ENCODE results near the gene CDK14.
A peak's percentile ranks its signal among the peaks of the same experiment; 100 is the strongest.

CDK14 gene

DNA sequence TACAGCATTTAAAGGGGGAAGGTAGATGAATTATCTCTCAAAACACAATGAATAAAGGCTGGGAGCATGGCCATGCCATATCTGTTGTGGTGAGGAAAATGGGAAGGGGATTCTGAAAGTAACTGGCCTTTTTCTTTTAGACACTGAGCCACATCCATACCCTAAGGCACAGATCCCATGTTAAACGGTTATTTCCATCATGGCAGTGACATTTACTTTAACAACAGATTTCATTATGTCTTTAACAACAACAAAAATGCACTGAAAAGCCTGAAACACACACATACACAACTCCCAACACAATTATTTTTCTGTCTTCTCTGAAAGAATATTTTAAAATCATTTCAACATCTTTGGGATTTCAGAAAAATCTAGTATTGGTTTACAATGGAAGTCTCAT is 492.0 kb downstream of the CDK14 start:
- TF ChIP-seq CTCF (IDR thresholded peaks at IDR 0.05; ENCODE audit: insufficient read depth, low read depth, low read length, missing control alignments), result no peak
- DNase-seq (ENCODE audit: low read depth), result no peak
- H3K4me3 ChIP-seq (ENCODE audit: low read depth, low read length), result no peak overlapping the region

GRCh38 chr7:91088691-91089090 is 492.6 kb downstream of the CDK14 start:
- DNase-seq (ENCODE audit: low read depth), result no peak
- H3K4me3 ChIP-seq (ENCODE audit: low read depth, low read length), result no peak overlapping the region
- no peak for TF ChIP-seq CTCF (IDR thresholded peaks at IDR 0.05; ENCODE audit: insufficient read depth, low read depth, low read length, missing control alignments)

GRCh38 chr7:91089382-91089963 is 493.4 kb downstream of the CDK14 start:
- peak; percentile 69 for TF ChIP-seq CTCF (IDR thresholded peaks at IDR 0.05; ENCODE audit: insufficient read depth, low read depth, low read length, missing control alignments)
- peak; percentile 43 for DNase-seq (ENCODE audit: low read depth)
- no peak overlapping the region for H3K4me3 ChIP-seq (ENCODE audit: low read depth, low read length)

DNA sequence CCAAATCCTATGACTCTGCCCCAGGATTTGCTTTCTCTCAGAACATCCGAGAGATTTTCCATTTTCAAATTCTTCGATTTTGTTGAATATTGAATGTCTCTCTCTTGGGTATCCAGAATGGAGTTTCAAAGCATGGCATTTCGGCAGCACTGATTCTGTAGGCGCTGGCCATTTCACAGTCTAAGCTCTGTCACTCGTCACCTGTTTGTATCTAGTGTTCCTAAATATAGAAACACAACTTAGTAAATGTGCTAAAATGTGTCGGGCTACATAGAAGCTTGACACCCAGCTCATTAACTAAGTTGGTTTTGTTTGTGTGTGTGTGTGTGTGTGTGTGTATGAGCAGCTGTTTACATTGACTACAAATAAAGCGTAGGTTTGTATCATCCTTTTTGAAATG is 494.6 kb downstream of the CDK14 start:
- no peak for DNase-seq (ENCODE audit: low read depth)
- H3K4me3 ChIP-seq (ENCODE audit: low read depth, low read length), result no peak overlapping the region
- no peak for TF ChIP-seq CTCF (IDR thresholded peaks at IDR 0.05; ENCODE audit: insufficient read depth, low read depth, low read length, missing control alignments)

- no peak overlapping the region for H3K4me3 ChIP-seq (ENCODE audit: low read depth, low read length)
- no peak for DNase-seq (ENCODE audit: low read depth)
- no peak for TF ChIP-seq CTCF (IDR thresholded peaks at IDR 0.05; ENCODE audit: insufficient read depth, low read depth, low read length, missing control alignments)
Measured at GRCh38 chr7:91091631-91092030, 495.5 kb downstream of the CDK14 start.

- no peak for DNase-seq (ENCODE audit: low read depth)
- H3K4me3 ChIP-seq (ENCODE audit: low read depth, low read length), result no peak overlapping the region
- no peak for TF ChIP-seq CTCF (IDR thresholded peaks at IDR 0.05; ENCODE audit: insufficient read depth, low read depth, low read length, missing control alignments)
Measured at GRCh38 chr7:91093181-91093580, 497.1 kb downstream of the CDK14 start.

DNA sequence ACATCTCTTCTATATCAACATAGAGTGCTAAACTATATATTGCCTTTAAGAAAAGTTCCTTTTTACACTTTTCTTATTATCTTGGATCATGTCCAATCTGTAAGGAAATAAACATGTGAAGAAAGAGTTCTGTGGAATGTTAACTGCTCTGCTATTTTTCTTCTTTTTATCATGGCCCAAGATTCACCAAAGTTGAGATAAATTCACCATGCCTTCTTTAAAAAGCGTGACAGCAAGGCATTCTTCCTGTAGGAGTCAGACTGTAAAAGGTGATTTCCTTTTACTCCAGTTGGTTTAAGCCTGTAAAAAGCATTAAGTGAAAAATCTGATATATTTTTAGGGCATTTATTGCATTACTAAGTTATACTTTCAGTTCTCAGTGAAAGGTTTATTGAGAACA is 502.4 kb downstream of the CDK14 start:
- H3K4me3 ChIP-seq (ENCODE audit: low read depth, low read length), result no peak overlapping the region
- no peak for DNase-seq (ENCODE audit: low read depth)
- no peak for TF ChIP-seq CTCF (IDR thresholded peaks at IDR 0.05; ENCODE audit: insufficient read depth, low read depth, low read length, missing control alignments)

Measured in GM12865 (cell line).